Endothelial cell of umbilical vein (primary cell): Measurements from ENCODE around the gene GPD1. TPM values are rescaled to one million over a fixed set of nuclear protein-coding genes. Genes with fewer than 3 reads are reported as not detected.

ENCODE experiments used
- BruUV-seq: library from RNA; stranded (reverse); fragments of 400-500 nt; replicated peaks from 2 replicates; lab custom pipeline; 2021; lab: Mats Ljungman, UMichigan
- CTCF ChIA-PET: fragments of 300-600, 350-600 bp; sonication (Branson Sonifier 250); formaldehyde crosslinking; loops from one replicate; lab custom pipeline; 2021; ENCODE audit warnings: antibody characterized with exemption, inconsistent platforms; lab: Charles Lee
- POLR2A ChIA-PET: fragments of 300-600, 350-600 bp; sonication (Branson Sonifier 250); formaldehyde crosslinking; loops from one replicate; lab custom pipeline; 2021; ENCODE audit warnings: antibody characterized with exemption, inconsistent platforms; lab: Charles Lee
- DNase-seq: peaks from one replicate; pipeline ENCODE4 v3.0.0-alpha.2; 2011; ENCODE audit warnings: low read depth, low spot score
- FAIRE-seq: peaks from 2 replicates; lab custom pipeline; 2011; peaks lifted over from hg19 to GRCh38; lab: Jason Lieb, UNC
- H2AFZ ChIP-seq: 2 replicates; pipeline ENCODE4 v1.6.0; 2012; ENCODE audit warnings: low read depth, low read length, control low read depth, inconsistent platforms
- H3K27ac ChIP-seq: 2 replicates; pipeline ENCODE4 v1.5.1; 2011; ENCODE audit warnings: low read depth, mild to moderate bottlenecking, control low read depth, low read length, moderate library complexity; ENCODE audit not compliant: insufficient read depth
- H3K27me3 ChIP-seq, 2 experiments: 2 replicates each; pipeline versions ENCODE4 v1.6.0 to v1.6.1; 2011; ENCODE audit warnings: low read length in 2 of 2, mixed read lengths in 1 of 2; ENCODE audit not compliant: control insufficient read depth in 2 of 2, insufficient read depth in 2 of 2
- H3K36me3 ChIP-seq, 2 experiments: 2 replicates in 1 of 2; 3 replicates in 1 of 2; pipeline ENCODE4 v1.5.1; 2011; ENCODE audit warnings: low read length in 2 of 2, mild to moderate bottlenecking in 1 of 2, moderate library complexity in 1 of 2; ENCODE audit not compliant: control insufficient read depth in 2 of 2, insufficient read depth in 2 of 2; ENCODE audit errors: extremely low read depth in 1 of 2
- H3K4me1 ChIP-seq: 3 replicates; pipeline ENCODE4 v1.5.1; 2011; ENCODE audit warnings: mild to moderate bottlenecking, low read length; ENCODE audit not compliant: control insufficient read depth, insufficient read depth; ENCODE audit errors: extremely low read depth
- H3K4me2 ChIP-seq: 2 replicates; pipeline ENCODE4 v1.6.1; 2011; ENCODE audit warnings: low read length, control low read depth, mixed read lengths; ENCODE audit not compliant: insufficient read depth
- H3K4me3 ChIP-seq, 3 experiments: fragments of 200-600 bp in 1 of 3; sonication (generic), shearing (Covaris generic) in 1 of 3; replicated peaks in 1 of 3; 2 replicates each; pipeline ENCODE4 v1.5.1; 2011 to 2016; ENCODE audit warnings: control low read depth in 3 of 3, low read length in 3 of 3, mild to moderate bottlenecking in 2 of 3, inconsistent platforms in 1 of 3, low read depth in 1 of 3, moderate library complexity in 1 of 3; ENCODE audit not compliant: insufficient read depth in 1 of 3
- H3K79me2 ChIP-seq: 2 replicates; pipeline ENCODE4 v1.6.0; 2012; ENCODE audit warnings: low read length, inconsistent platforms; ENCODE audit not compliant: control insufficient read depth, insufficient read depth
- H3K9ac ChIP-seq: replicated peaks from 2 replicates; pipeline ENCODE3; 2011; ENCODE audit warnings: low read length, control low read depth; ENCODE audit not compliant: insufficient read depth; ENCODE audit errors: extremely low read depth
- H3K9me1 ChIP-seq: replicated peaks from 3 replicates; pipeline ENCODE4 v1.6.0; 2011; ENCODE audit warnings: mild to moderate bottlenecking, low read length; ENCODE audit not compliant: control insufficient read depth, insufficient read depth; ENCODE audit errors: extremely low read depth
- H3K9me3 ChIP-seq: replicated peaks from 2 replicates; pipeline ENCODE4 v1.5.1; 2012; ENCODE audit warnings: low read length, inconsistent platforms; ENCODE audit not compliant: control insufficient read depth, insufficient read depth
- H4K20me1 ChIP-seq: replicated peaks from 2 replicates; pipeline ENCODE3; 2011; ENCODE audit warnings: mild to moderate bottlenecking, low read length; ENCODE audit not compliant: control insufficient read depth, insufficient read depth; ENCODE audit errors: extremely low read depth
- CTCF ChIP-seq, 2 donors: IDR thresholded peaks; 1 replicate in 1 of 2; 2 replicates in 1 of 2; pipeline ENCODE4 v1.5.1; 2011; ENCODE audit warnings: low read length in 2 of 2, mild to moderate bottlenecking in 2 of 2, moderate library complexity in 2 of 2, control low read depth in 1 of 2, inconsistent platforms in 1 of 2, low read depth in 1 of 2; ENCODE audit not compliant: insufficient read depth in 1 of 2; ENCODE audit errors: extremely low read depth in 1 of 2
- EZH2 ChIP-seq: IDR thresholded peaks from 2 replicates; pipeline ENCODE4 v1.6.1; 2012; ENCODE audit warnings: borderline replicate concordance, low read depth, mild to moderate bottlenecking, moderate library complexity, low read length, inconsistent platforms; ENCODE audit not compliant: severe bottlenecking
- FOS ChIP-seq: IDR thresholded peaks from 2 replicates; pipeline ENCODE4 v1.6.1; 2011; ENCODE audit warnings: mild to moderate bottlenecking, low read length, moderate library complexity, borderline replicate concordance; ENCODE audit not compliant: insufficient read depth
- GATA2 ChIP-seq: IDR thresholded peaks from 2 replicates; pipeline ENCODE4 v1.7.0; 2011; ENCODE audit warnings: low read depth, mild to moderate bottlenecking, moderate library complexity, mixed read lengths, low read length; ENCODE audit not compliant: insufficient read length, insufficient read depth
- JUN ChIP-seq: IDR thresholded peaks from 2 replicates; pipeline ENCODE4 v1.6.1; 2011; ENCODE audit warnings: borderline replicate concordance, low read depth; ENCODE audit not compliant: insufficient read length, insufficient read depth
- MAX ChIP-seq: IDR thresholded peaks from 2 replicates; pipeline ENCODE4 v1.6.1; 2011; ENCODE audit not compliant: insufficient read depth, insufficient read length
- MYC ChIP-seq: IDR thresholded peaks from one replicate; pipeline ENCODE4 v1.6.1; 2011; ENCODE audit warnings: mild to moderate bottlenecking, low read depth, low read length
- POLR2A ChIP-seq: IDR thresholded peaks from 2 replicates; pipeline ENCODE4 v1.6.1; 2012; ENCODE audit warnings: low read depth, mild to moderate bottlenecking, control low read depth, low read length
- POLR2AphosphoS5 ChIP-seq: IDR thresholded peaks from 2 replicates; pipeline ENCODE4 v1.6.1; 2012; ENCODE audit warnings: low read depth, mild to moderate bottlenecking, control low read depth, low read length, moderate library complexity; ENCODE audit not compliant: insufficient read depth
- dilution Hi-C: fragments of 300-500 bp; cut with MboI; formaldehyde crosslinking; loops from one replicate; pipeline ENCODE4 v1.15.0; 2019; ENCODE audit warnings: low sequenced_read_pairs; ENCODE audit not compliant: extremely low pct_ligation_motif_present
- intact Hi-C: fragments of 100-400 bp; cut with micrococcal nuclease; formaldehyde crosslinking; loops from one replicate; pipeline ENCODE4 v1.10.0; 2022
- polyA plus RNA-seq, 4 experiments: library from polyadenylated mRNA; depleted of rRNA in 3 of 4; stranded (reverse) in 3 of 4; unstranded in 1 of 4; fragments of >200 nt; gene quantifications; 2 replicates each; pipeline versions ENCODE4 v1.2.1 to v1.2.3, GENCODE V29; 2011 to 2012; ENCODE audit warnings: missing spikeins in 1 of 4
- total RNA-seq: library from RNA; stranded (reverse); gene quantifications from 2 replicates; pipeline ENCODE4 v1.2.3, GENCODE V29; 2021

GPD1 gene
- total and polyA plus RNA-seq, 2 donors (not counting 3 experiments of a cell fraction or from before 2014, with no cell fraction given): 0.07 TPM; not detected in 1

DNA sequence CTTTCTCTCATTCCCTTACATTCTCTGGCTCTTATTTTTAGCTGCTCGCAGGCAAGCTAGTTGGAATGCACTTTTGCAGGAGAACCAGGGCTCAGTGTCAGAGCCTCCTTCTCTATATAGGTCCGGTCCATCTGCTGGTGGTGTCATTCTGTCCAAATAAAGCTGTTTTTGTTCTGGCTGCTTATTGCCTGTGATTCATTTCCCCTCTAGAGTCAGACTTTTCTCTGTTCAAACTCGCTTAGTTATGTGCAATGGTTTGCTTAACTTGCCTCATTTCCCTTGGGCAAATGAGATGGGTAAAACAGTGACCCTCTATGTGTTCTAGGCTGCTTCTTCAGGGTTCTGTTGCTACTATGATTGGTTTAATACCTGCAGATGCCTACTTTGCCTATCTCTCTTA lies 15.8 kb upstream of the GPD1 start:
- peaks cover 35% of the 10 kb centered on the region for H3K4me1 ChIP-seq
- peak overlapping the region; percentile 19 for H3K9ac ChIP-seq
- CTCF ChIA-PET: interaction anchor here (0.8 to 5.6 kb wide), 17 partner anchors 9 to 226 kb away, joined by 3 to 89 read pairs (median 6); partner anchors contain the start of genes CERS5, COX14 and GPD1
- POLR2A ChIA-PET: interaction anchor here (0.9 to 1.0 kb wide), 2 partner anchors 9 to 79 kb away, joined by 3 read pairs; partner anchors contain the start of gene CERS5
- DNase-seq (peak; percentile 87), FAIRE-seq (peak; percentile 95)
- no peaks in the 10 kb centered on the region for H3K9me1 ChIP-seq
- H2AFZ ChIP-seq: no peak overlapping the region
- peaks cover 25 to 31% of the 10 kb centered on the region in 2 experiments for H3K36me3 ChIP-seq
- no peaks in the 10 kb centered on the region for H3K27me3 ChIP-seq
- H3K27ac ChIP-seq: peak overlapping the region; percentile 61
- no peaks in the 10 kb centered on the region for H4K20me1 ChIP-seq
- H3K4me2 ChIP-seq: peak overlapping the region; percentile 56
- intact Hi-C loops: no loop called here
- no peak for TF ChIP-seq GATA2
- no peak for TF ChIP-seq MYC
- no peak for TF ChIP-seq POLR2A
- no peak for TF ChIP-seq CTCF (IDR thresholded peaks at IDR 0.05; ENCODE audit: extremely low read depth in 1 of 2, insufficient read depth in 1 of 2, low read depth in 1 of 2, low read length in 2 of 2)
- peak; percentile 80 for TF ChIP-seq JUN
- no peak for TF ChIP-seq MAX
- peak; percentile 41 for TF ChIP-seq POLR2AphosphoS5
- peak; percentile 87 for TF ChIP-seq FOS
- TF ChIP-seq EZH2: no peak
- dilution Hi-C loops: no loop called here
- H3K4me3 ChIP-seq: no peak overlapping the region
- no peaks in the 10 kb centered on the region for H3K9me3 ChIP-seq
- no TSS peak for BruUV-seq
- peaks cover 16% of the 10 kb centered on the region for H3K79me2 ChIP-seq
